T-cell (primary cell): ENCODE data around the gene THADA. TPM values are rescaled to one million over a fixed set of nuclear protein-coding genes. Genes with fewer than 3 reads are reported as not detected.

Source experiments
- ATAC-seq, 4 experiments: fragments of 200-7000 bp in 3 of 4; fragments of 150-1000 bp in 1 of 4; cut with Tn5 transposase; replicated peaks in 1 of 4; 1 replicate in 3 of 4; 2 replicates in 1 of 4; pipeline ENCODE4 v1.10.0; 2021; ENCODE audit warnings: moderate library complexity in 3 of 4, mild to moderate bottlenecking in 2 of 4, moderate number of reproducible peaks in 1 of 4
- CTCF ChIA-PET, 2 donors: fragments of 300-600 bp; sonication (Branson Sonifier 250); formaldehyde crosslinking; loops; one replicate each; lab custom pipeline; 2022; ENCODE audit warnings: antibody characterized with exemption in 2 of 2; lab: Charles Lee
- POLR2A ChIA-PET, 2 donors: fragments of 300-600 bp; sonication (Branson Sonifier 250); formaldehyde crosslinking; loops; one replicate each; lab custom pipeline; 2022; ENCODE audit warnings: antibody characterized with exemption in 2 of 2; lab: Charles Lee
- DNase-seq, 35 experiments: peaks; one replicate each; pipeline versions ENCODE4 v3.0.0 to v3.0.0-alpha.2; 2013 to 2023
- H3K27ac ChIP-seq: one replicate; pipeline ENCODE4 v1.5.1; 2013; ENCODE audit warnings: low read length
- H3K27me3 ChIP-seq, 2 experiments: replicated peaks in 1 of 2; 1 replicate in 1 of 2; 2 replicates in 1 of 2; pipeline versions ENCODE4 v1.6.1 to v1.7.0; 2013; ENCODE audit warnings: low read length in 1 of 2, mixed read lengths in 1 of 2; ENCODE audit not compliant: control insufficient read depth in 2 of 2, insufficient read depth in 2 of 2; ENCODE audit errors: extremely low read depth in 1 of 2
- H3K36me3 ChIP-seq, 2 donors: 1 replicate in 1 of 2; 2 replicates in 1 of 2; pipeline versions ENCODE4 v1.6.1 to v1.7.0; 2013; ENCODE audit warnings: low read length in 1 of 2; ENCODE audit not compliant: control insufficient read depth in 2 of 2, insufficient read depth in 1 of 2; ENCODE audit errors: extremely low read depth in 1 of 2
- H3K4me1 ChIP-seq, 2 experiments: 1 replicate in 1 of 2; 2 replicates in 1 of 2; pipeline versions ENCODE4 v1.6.1 to v1.7.0; 2013; ENCODE audit warnings: low read length in 2 of 2, mixed read lengths in 1 of 2; ENCODE audit not compliant: insufficient read depth in 2 of 2, control insufficient read depth in 1 of 2; ENCODE audit errors: extremely low read depth in 1 of 2
- H3K4me3 ChIP-seq, 2 donors: 1 replicate in 1 of 2; 2 replicates in 1 of 2; pipeline versions ENCODE4 v1.5.1 to v1.7.0; 2013; ENCODE audit warnings: mild to moderate bottlenecking in 2 of 2, low read length in 1 of 2, moderate library complexity in 1 of 2; ENCODE audit not compliant: control insufficient read depth in 1 of 2; ENCODE audit errors: extremely low read depth in 1 of 2
- H3K9me3 ChIP-seq: 2 replicates; pipeline ENCODE4 v1.7.0; 2013
- H3K27ac Mint-ChIP-seq, 2 donors: one replicate each; pipeline ENCODE4 v1.8.0; 2020 to 2021; ENCODE audit warnings: mild to moderate bottlenecking in 2 of 2, mixed read lengths in 2 of 2
- H3K27me3 Mint-ChIP-seq, 2 donors: one replicate each; pipeline ENCODE4 v1.8.0; 2021 to 2022; ENCODE audit warnings: mixed read lengths in 2 of 2
- H3K36me3 Mint-ChIP-seq: one replicate; pipeline ENCODE4 v1.8.0; 2021; ENCODE audit warnings: mixed read lengths
- H3K4me1 Mint-ChIP-seq, 3 donors: one replicate each; pipeline ENCODE4 v1.8.0; 2020 to 2022; ENCODE audit warnings: mixed read lengths in 3 of 3, mild to moderate bottlenecking in 1 of 3
- H3K4me3 Mint-ChIP-seq, 3 donors: one replicate each; pipeline ENCODE4 v1.8.0; 2020 to 2022; ENCODE audit warnings: mild to moderate bottlenecking in 3 of 3, mixed read lengths in 3 of 3, moderate library complexity in 3 of 3
- H3K9me3 Mint-ChIP-seq, 3 donors: one replicate each; pipeline ENCODE4 v1.8.0; 2020 to 2022; ENCODE audit warnings: mixed read lengths in 3 of 3
- WGBS: methylation state at CpG from one replicate; pipeline ENCODE4 v1.1.5; 2013; ENCODE audit warnings: missing lambda C conversion rate; ENCODE audit not compliant: insufficient coverage; 5-methylcytosine and 5-hydroxymethylcytosine counted together
- total RNA-seq, 35 experiments: library from RNA in 6 of 35; stranded (reverse) in 6 of 35; fragments of 120-200 nt in 1 of 35; gene quantifications; one replicate each; pipeline versions ENCODE4 v1.2.1 to v1.2.4 and lab custom pipeline; 2013 to 2026

Gene THADA
- total RNA-seq, 5 donors from 2014 or later (not counting 1 experiment from before 2014, with no cell fraction given), result 36.4 to 50.5 (median 40.6) TPM

GRCh38 chr2:43358410-43359201 is 237.2 kb downstream of the THADA start:
- WGBS, result 100% methylated on average over 1 of the region's 2 CpGs
- H3K27ac ChIP-seq, result no peak overlapping the region
- H3K36me3 ChIP-seq, result peaks cover 0 to 2% of the 10 kb centered on the region in 2 donors
- H3K27ac Mint-ChIP-seq, result no peak overlapping the region
- no peaks in the 10 kb centered on the region for H3K4me1 ChIP-seq
- no peak for DNase-seq
- H3K4me3 Mint-ChIP-seq, result no peak overlapping the region
- no peaks in the 10 kb centered on the region for H3K27me3 ChIP-seq
- no peaks in the 10 kb centered on the region for H3K9me3 ChIP-seq
- H3K27me3 Mint-ChIP-seq, result no peaks in the 10 kb centered on the region
- CTCF ChIA-PET, result interaction anchor here in 1 of 2 donors (0.6 kb wide), 1 partner anchor 125 kb away, joined by 3 read pairs; no protein-coding TSS in a partner anchor
- no peak overlapping the region for H3K4me3 ChIP-seq
- H3K9me3 Mint-ChIP-seq, result no peaks in the 10 kb centered on the region
- POLR2A ChIA-PET, result no interaction called here
- H3K4me1 Mint-ChIP-seq, result no peaks in the 10 kb centered on the region
- no peak for ATAC-seq
- peaks cover 28% of the 10 kb centered on the region for H3K36me3 Mint-ChIP-seq

- no peaks in the 10 kb centered on the region for H3K4me1 Mint-ChIP-seq
- Histone ChIP-seq H3K27me3 (no peaks in the 10 kb centered on the region), H3K9me3 (no peaks in the 10 kb centered on the region), H3K27ac (no peak overlapping the region), H3K36me3 (peaks cover 0 to 2% of the 10 kb centered on the region in 2 donors), H3K4me1 (no peaks in the 10 kb centered on the region), H3K4me3 (no peak overlapping the region)
- no peak overlapping the region for H3K27ac Mint-ChIP-seq
- DNase-seq (no peak), ATAC-seq (no peak)
- POLR2A ChIA-PET, result no interaction called here
- H3K36me3 Mint-ChIP-seq, result peaks cover 20% of the 10 kb centered on the region
- no peaks in the 10 kb centered on the region for H3K9me3 Mint-ChIP-seq
- CTCF ChIA-PET, result no interaction called here
- no peaks in the 10 kb centered on the region for H3K27me3 Mint-ChIP-seq
- no peak overlapping the region for H3K4me3 Mint-ChIP-seq
Observed at GRCh38 chr2:43356774-43357173, 239.1 kb downstream of the THADA start.

- no peak for ATAC-seq
- Histone ChIP-seq H3K4me3 (no peak overlapping the region), H3K4me1 (no peaks in the 10 kb centered on the region), H3K9me3 (no peaks in the 10 kb centered on the region), H3K36me3 (peaks cover 0 to 2% of the 10 kb centered on the region in 2 donors), H3K27me3 (no peaks in the 10 kb centered on the region), H3K27ac (no peak overlapping the region)
- DNase-seq, result no peak
- no peak overlapping the region for H3K27ac Mint-ChIP-seq
- POLR2A ChIA-PET, result no interaction called here
- WGBS, result no CpG with 5 or more reads among the region's 3 CpGs
- no peaks in the 10 kb centered on the region for H3K27me3 Mint-ChIP-seq
- H3K36me3 Mint-ChIP-seq, result peaks cover 24% of the 10 kb centered on the region
- H3K4me3 Mint-ChIP-seq, result no peak overlapping the region
- H3K9me3 Mint-ChIP-seq, result no peaks in the 10 kb centered on the region
- no peaks in the 10 kb centered on the region for H3K4me1 Mint-ChIP-seq
- CTCF ChIA-PET, result no interaction called here
Observed at GRCh38 chr2:43355399-43355798, 240.4 kb downstream of the THADA start.

GRCh38 chr2:43349904-43350303 is 245.9 kb downstream of the THADA start:
- ATAC-seq (no peak), DNase-seq (no peak)
- H3K4me1 Mint-ChIP-seq, result peaks cover 0 to 6% (median 2%) of the 10 kb centered on the region in 3 donors
- H3K4me3 Mint-ChIP-seq, result no peak overlapping the region
- H3K36me3 Mint-ChIP-seq, result peaks cover 32% of the 10 kb centered on the region
- ChIA-PET POLR2A (no interaction called here), CTCF (no interaction called here)
- H3K27me3 ChIP-seq, result no peaks in the 10 kb centered on the region
- H3K9me3 ChIP-seq, result no peaks in the 10 kb centered on the region
- WGBS, result no CpG with 5 or more reads among the region's 3 CpGs
- no peak overlapping the region for H3K4me3 ChIP-seq
- H3K27ac Mint-ChIP-seq, result no peak overlapping the region
- H3K27ac ChIP-seq, result no peak overlapping the region
- H3K9me3 Mint-ChIP-seq, result no peaks in the 10 kb centered on the region
- peaks cover 0 to 5% of the 10 kb centered on the region in 2 donors for H3K36me3 ChIP-seq
- H3K27me3 Mint-ChIP-seq, result no peaks in the 10 kb centered on the region
- H3K4me1 ChIP-seq, result no peaks in the 10 kb centered on the region

DNA sequence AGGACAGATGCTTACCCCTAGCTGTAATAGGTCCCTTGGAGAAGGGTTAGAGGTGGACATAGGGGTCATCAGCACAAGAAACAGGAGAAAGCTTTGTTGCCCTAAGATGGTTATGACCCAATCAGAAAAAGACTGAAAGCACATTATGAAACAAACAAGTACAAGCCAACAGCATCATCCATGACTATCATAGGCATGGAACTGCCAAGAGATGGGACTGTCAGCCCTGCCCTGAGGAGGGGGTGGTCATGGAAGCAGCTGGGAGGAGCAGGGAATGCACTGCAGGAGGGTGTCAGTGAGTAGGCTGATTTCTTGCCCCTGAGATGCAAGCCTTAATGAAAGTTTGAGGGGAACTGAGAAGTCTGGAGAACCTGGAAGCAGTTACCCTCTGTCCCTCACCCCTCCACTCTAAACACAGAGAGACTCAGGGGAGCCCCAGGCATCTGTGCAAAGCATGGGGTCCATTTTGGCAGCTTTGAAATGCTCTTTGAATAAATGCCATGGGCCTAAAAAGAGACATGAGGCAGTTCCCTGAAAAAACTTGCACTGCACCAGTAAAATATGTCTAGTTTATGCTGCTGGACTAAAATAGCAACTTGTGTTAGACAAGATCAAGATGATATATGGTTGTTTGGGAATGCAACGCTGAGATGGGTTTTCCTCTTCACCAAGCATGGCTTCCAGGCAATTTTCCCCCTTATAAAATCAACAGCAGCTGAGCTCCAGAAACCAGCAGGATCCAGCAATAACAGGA is 246.8 kb downstream of the THADA start:
- ATAC-seq (no peak), DNase-seq (no peak)
- Histone ChIP-seq H3K9me3 (no peaks in the 10 kb centered on the region), H3K27ac (no peak overlapping the region), H3K4me1 (no peaks in the 10 kb centered on the region), H3K36me3 (peaks cover under 1 to 2% of the 10 kb centered on the region in 2 donors), H3K4me3 (no peak overlapping the region), H3K27me3 (no peaks in the 10 kb centered on the region)
- ChIA-PET CTCF (interaction anchor here in 1 of 2 donors (0.6 kb wide), 1 partner anchor 324 kb away, joined by 3 read pairs; no protein-coding TSS in a partner anchor), POLR2A (no interaction called here)
- Mint-ChIP-seq H3K4me3 (no peak overlapping the region), H3K9me3 (no peaks in the 10 kb centered on the region), H3K27me3 (no peaks in the 10 kb centered on the region), H3K4me1 (peaks cover 0 to 6% (median 2%) of the 10 kb centered on the region in 3 donors), H3K27ac (no peak overlapping the region), H3K36me3 (peaks cover 32% of the 10 kb centered on the region)
- no CpG with 5 or more reads among the region's 1 CpG for WGBS

- Histone ChIP-seq H3K4me1 (no peaks in the 10 kb centered on the region), H3K9me3 (no peaks in the 10 kb centered on the region), H3K27me3 (no peaks in the 10 kb centered on the region), H3K27ac (no peak overlapping the region), H3K4me3 (no peak overlapping the region), H3K36me3 (peaks cover 6 to 11% of the 10 kb centered on the region in 2 donors)
- Mint-ChIP-seq H3K27ac (no peak overlapping the region), H3K27me3 (no peaks in the 10 kb centered on the region), H3K4me3 (no peak overlapping the region), H3K4me1 (peaks cover 0 to 6% (median 2%) of the 10 kb centered on the region in 3 donors), H3K36me3 (peaks cover 41% of the 10 kb centered on the region), H3K9me3 (no peaks in the 10 kb centered on the region)
- ChIA-PET CTCF (interaction anchor here in 1 of 2 donors (1.1 kb wide), 1 partner anchor 21 kb away, joined by 3 read pairs; no protein-coding TSS in a partner anchor), POLR2A (no interaction called here)
- ATAC-seq, result no peak
- DNase-seq, result no peak
- WGBS, result 100% methylated on average over 3 of the region's 4 CpGs
Observed at GRCh38 chr2:43347746-43348145, 248.1 kb downstream of the THADA start.
